Esophagus muscularis mucosa (tissue), 4 donors: ENCODE results near the gene BMPR1A.

Experiments used
- EP300 ChIP-seq: sonication (generic); formaldehyde crosslinking; IDR thresholded peaks from one replicate; pipeline ENCODE4 v1.6.1; 2017; ENCODE audit warnings: antibody characterized with exemption
- POLR2A ChIP-seq: fragments of 450-650 bp; IDR thresholded peaks from one replicate; pipeline ENCODE4 v1.6.1; 2017; ENCODE audit warnings: antibody characterized with exemption, moderate library complexity, mild to moderate bottlenecking, low read depth
- TF ChIP-seq, protein P1 (sequence below), 3 experiments: fragments of 200-600 bp in 2 of 3; fragments of 450-650 bp in 1 of 3; sonication (generic) in 2 of 3; IDR thresholded peaks; one replicate each; pipeline ENCODE4 v1.5.1; 2017 to 2019; ENCODE audit warnings: antibody characterized with exemption in 3 of 3, mild to moderate bottlenecking in 2 of 3, moderate library complexity in 1 of 3

DNA sequence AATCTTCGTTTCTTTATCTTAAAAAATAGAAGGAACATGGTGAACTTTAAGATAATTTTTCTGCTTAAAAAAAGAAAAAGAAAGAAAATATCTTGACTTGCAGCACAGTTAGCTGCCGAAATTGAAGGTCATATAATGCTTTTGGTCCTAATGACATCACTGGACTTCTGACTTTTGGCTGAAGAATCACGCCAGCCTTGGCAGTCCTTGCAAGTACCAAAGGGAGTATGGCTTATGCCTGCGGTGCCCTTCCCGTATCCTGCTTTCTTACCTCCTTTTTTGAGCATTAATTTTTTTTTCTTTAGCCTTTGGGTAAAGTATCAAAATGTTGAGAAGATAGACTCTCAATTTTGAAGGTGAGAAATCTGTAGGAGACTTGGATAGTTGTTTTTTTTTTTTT lies 7.0 kb downstream of the BMPR1A start:
- TF ChIP-seq, protein P1, sequence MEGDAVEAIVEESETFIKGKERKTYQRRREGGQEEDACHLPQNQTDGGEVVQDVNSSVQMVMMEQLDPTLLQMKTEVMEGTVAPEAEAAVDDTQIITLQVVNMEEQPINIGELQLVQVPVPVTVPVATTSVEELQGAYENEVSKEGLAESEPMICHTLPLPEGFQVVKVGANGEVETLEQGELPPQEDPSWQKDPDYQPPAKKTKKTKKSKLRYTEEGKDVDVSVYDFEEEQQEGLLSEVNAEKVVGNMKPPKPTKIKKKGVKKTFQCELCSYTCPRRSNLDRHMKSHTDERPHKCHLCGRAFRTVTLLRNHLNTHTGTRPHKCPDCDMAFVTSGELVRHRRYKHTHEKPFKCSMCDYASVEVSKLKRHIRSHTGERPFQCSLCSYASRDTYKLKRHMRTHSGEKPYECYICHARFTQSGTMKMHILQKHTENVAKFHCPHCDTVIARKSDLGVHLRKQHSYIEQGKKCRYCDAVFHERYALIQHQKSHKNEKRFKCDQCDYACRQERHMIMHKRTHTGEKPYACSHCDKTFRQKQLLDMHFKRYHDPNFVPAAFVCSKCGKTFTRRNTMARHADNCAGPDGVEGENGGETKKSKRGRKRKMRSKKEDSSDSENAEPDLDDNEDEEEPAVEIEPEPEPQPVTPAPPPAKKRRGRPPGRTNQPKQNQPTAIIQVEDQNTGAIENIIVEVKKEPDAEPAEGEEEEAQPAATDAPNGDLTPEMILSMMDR (IDR thresholded peaks at IDR 0.05): no peak
- TF ChIP-seq EP300: no peak
- no peak for TF ChIP-seq POLR2A
